Measurements from ENCODE around the gene RNLS. TPM values are rescaled to one million over a fixed set of nuclear protein-coding genes. Genes with fewer than 3 reads are reported as not detected.

Gene RNLS
- total RNA-seq, 1 donor from 2014 or later: 3.7 TPM

DNA sequence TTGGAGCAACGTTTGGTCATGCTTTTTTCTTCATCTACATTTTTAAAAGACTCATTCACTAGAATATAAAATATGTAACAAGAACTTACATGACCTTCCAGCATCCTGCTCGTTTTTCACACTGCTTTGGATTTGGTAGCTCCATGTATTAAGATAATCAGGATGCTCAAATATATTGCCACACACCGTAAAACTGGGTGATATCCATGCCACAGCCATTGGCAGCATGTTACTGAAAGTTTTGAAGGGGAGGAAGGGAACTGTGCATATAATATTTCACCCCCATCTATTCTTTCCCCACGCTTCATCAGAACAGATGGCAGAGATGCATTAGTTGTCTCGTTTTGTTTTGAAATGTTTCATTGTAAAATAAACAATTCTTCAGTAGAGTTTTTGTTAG lies 158.2 kb downstream of the RNLS start:
- H3K36me3 ChIP-seq: no peaks in the 10 kb centered on the region
- ATAC-seq (no peak), DNase-seq (no peak)
- H3K27me3 ChIP-seq: no peaks in the 10 kb centered on the region
- no peaks in the 10 kb centered on the region for H3K4me1 ChIP-seq
- TF ChIP-seq, protein P1, sequence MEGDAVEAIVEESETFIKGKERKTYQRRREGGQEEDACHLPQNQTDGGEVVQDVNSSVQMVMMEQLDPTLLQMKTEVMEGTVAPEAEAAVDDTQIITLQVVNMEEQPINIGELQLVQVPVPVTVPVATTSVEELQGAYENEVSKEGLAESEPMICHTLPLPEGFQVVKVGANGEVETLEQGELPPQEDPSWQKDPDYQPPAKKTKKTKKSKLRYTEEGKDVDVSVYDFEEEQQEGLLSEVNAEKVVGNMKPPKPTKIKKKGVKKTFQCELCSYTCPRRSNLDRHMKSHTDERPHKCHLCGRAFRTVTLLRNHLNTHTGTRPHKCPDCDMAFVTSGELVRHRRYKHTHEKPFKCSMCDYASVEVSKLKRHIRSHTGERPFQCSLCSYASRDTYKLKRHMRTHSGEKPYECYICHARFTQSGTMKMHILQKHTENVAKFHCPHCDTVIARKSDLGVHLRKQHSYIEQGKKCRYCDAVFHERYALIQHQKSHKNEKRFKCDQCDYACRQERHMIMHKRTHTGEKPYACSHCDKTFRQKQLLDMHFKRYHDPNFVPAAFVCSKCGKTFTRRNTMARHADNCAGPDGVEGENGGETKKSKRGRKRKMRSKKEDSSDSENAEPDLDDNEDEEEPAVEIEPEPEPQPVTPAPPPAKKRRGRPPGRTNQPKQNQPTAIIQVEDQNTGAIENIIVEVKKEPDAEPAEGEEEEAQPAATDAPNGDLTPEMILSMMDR (IDR thresholded peaks at IDR 0.05): no peak
- H3K4me3 ChIP-seq: no peak overlapping the region
- no peak overlapping the region for H3K27ac ChIP-seq
- intact Hi-C loops (cut with DNase I): no loop called here
- H3K9me3 ChIP-seq: no peaks in the 10 kb centered on the region

DNA sequence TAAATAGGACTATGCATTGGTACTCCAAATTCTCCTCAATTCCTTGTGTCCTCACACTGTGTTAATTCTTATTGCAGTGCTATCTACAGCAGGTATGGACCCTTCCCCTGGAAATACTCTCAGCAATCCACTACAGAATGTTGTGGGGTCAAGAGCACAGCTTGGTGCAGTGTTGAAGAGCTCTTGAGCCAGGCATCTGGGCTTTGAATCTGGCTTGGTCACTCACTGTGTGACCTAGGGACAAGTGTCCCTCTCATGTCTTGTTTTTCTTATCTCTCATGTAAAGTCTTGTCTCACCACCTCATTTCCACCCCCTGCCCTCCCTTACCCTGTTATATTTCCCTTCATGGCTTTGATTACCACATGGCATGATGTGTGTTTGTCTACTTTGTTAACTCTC lies 159.4 kb downstream of the RNLS start:
- Histone ChIP-seq H3K9me3 (no peaks in the 10 kb centered on the region), H3K27me3 (no peaks in the 10 kb centered on the region), H3K4me1 (no peaks in the 10 kb centered on the region), H3K4me3 (no peak overlapping the region), H3K36me3 (no peaks in the 10 kb centered on the region), H3K27ac (no peak overlapping the region)
- TF ChIP-seq, protein P1 (IDR thresholded peaks at IDR 0.05): no peak
- ATAC-seq (peak; percentile 45), DNase-seq (no peak)
- intact Hi-C loops (cut with DNase I): no loop called here

DNA sequence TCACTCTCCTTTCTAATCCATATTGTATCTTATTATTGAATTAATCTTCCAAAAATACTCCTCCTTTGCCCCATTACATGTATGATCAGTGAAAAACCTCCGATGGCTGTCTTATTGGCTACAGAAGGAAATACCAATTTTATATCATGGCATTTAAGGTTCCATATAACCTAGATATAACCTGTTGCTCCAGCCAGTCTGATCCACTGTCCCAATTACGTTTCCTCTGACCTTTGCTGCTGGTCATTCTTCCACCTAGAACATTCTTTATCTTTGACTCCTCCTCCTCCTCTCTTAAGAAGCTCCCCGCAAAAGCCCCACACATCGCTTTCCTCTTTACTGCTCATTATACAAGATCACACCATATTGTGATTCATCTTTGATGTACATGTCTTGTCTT lies 161.5 kb downstream of the RNLS start:
- Histone ChIP-seq H3K27ac (no peak overlapping the region), H3K4me3 (no peak overlapping the region), H3K27me3 (no peaks in the 10 kb centered on the region), H3K36me3 (no peaks in the 10 kb centered on the region), H3K9me3 (no peaks in the 10 kb centered on the region), H3K4me1 (no peaks in the 10 kb centered on the region)
- TF ChIP-seq, protein P1 (IDR thresholded peaks at IDR 0.05): no peak
- DNase-seq (no peak), ATAC-seq (no peak)
- intact Hi-C loops (cut with DNase I): no loop called here

DNA sequence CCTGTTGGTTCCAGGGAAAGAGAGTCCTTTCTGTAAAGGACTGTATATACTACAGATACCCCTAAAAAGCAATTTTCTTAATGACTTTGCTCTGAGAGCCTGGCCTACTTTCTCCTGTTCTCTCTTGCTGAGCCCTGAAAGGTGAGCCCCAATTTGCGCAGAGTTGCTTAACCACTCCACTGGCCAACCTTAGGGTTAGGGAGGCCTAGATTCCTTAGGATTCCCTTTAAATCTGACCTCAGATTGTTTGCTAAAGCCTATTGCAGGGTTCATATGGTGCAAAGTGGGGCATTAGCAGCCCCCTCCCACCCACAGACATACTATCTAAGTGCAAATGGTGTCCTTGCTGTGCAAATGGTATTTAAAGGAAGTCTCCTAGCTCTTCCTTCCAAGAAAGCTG lies 164.2 kb downstream of the RNLS start:
- H3K27me3 ChIP-seq: no peaks in the 10 kb centered on the region
- TF ChIP-seq, protein P1 (IDR thresholded peaks at IDR 0.05): no peak
- H3K9me3 ChIP-seq: no peaks in the 10 kb centered on the region
- DNase-seq (no peak), ATAC-seq (no peak)
- intact Hi-C loops (cut with DNase I): no loop called here
- H3K27ac ChIP-seq: no peak overlapping the region
- no peaks in the 10 kb centered on the region for H3K4me1 ChIP-seq
- H3K36me3 ChIP-seq: no peaks in the 10 kb centered on the region
- no peak overlapping the region for H3K4me3 ChIP-seq

DNA sequence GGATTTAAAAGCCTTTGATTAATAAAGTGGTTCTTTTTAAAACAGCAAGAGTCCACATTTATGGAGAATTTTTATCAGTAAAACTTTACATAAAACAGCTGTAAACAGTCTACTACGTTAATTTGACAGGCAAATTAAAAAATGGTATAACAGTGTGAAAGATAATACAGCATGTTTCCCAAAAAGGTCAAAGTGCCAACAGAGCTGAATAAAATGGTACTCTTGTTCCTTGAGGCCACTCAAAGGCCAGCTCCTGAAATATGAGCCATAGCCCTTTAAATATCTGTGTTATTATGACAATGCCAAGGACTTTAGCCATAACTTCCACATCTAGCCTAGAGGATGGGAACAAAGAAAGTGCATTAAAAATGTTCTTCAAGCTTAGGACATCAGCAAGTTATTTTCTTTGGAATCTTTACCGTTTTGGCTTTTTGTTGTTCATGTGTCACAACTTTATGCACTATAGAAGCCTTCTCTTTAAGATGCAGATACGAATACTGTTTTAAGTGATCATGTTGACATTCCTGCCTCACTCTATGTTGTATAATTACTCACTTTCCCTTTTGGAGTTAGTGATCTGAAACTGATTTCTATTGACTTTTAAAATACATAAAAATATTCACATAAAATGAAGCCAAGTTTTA lies 165.6 kb downstream of the RNLS start:
- Histone ChIP-seq H3K4me3 (no peak overlapping the region), H3K9me3 (no peaks in the 10 kb centered on the region), H3K27me3 (no peaks in the 10 kb centered on the region), H3K4me1 (no peaks in the 10 kb centered on the region), H3K27ac (no peak overlapping the region), H3K36me3 (no peaks in the 10 kb centered on the region)
- DNase-seq (no peak), ATAC-seq (no peak)
- intact Hi-C loops (cut with DNase I): no loop called here
- TF ChIP-seq, protein P1 (IDR thresholded peaks at IDR 0.05): no peak

DNA sequence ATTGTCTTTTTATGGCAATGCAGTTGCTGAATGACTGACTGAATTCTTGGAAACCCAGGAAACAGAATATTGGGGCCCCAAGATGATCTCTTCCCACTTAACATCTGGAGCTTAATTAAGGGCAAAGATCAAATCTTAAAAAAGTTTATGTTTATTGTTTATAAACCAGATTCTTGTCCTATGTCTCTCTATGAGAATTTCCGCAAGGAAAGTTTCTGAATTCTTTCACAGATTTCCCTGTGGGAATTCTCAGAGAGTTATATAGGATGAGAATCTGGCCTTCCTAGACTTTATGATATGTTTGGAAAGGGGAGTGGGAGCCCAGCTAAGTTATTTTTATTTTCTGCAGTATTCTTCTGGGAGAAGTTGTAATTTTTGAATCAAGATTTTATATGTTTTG lies 166.3 kb downstream of the RNLS start:
- intact Hi-C loops (cut with DNase I): no loop called here
- Histone ChIP-seq H3K9me3 (no peaks in the 10 kb centered on the region), H3K36me3 (no peaks in the 10 kb centered on the region), H3K4me1 (no peaks in the 10 kb centered on the region), H3K4me3 (no peak overlapping the region), H3K27ac (no peak overlapping the region), H3K27me3 (no peaks in the 10 kb centered on the region)
- DNase-seq (no peak), ATAC-seq (no peak)
- TF ChIP-seq, protein P1 (IDR thresholded peaks at IDR 0.05): no peak
